Muscle of back (tissue), 11 donors: ENCODE data around the gene DOCK9. TPM values are rescaled to one million over a fixed set of nuclear protein-coding genes. Genes with fewer than 3 reads are reported as not detected.
A peak's percentile ranks its signal among the peaks of the same experiment; 100 is the strongest.

ENCODE experiments used
- DNase-seq, 3 donors: peaks; one replicate each; pipeline versions ENCODE4 v3.0.0 to v3.0.0-alpha.2; 2013
- polyA plus RNA-seq, 10 donors: library from polyadenylated mRNA; unstranded; fragments of 120-200 nt; gene quantifications; one replicate each; pipeline ENCODE4 v1.2.1, GENCODE V29; 2013; ENCODE audit not compliant: insufficient read length in 10 of 10

DOCK9 gene
- polyA plus RNA-seq, 10 donors = 71.2 to 160 (median 102) TPM

DNA sequence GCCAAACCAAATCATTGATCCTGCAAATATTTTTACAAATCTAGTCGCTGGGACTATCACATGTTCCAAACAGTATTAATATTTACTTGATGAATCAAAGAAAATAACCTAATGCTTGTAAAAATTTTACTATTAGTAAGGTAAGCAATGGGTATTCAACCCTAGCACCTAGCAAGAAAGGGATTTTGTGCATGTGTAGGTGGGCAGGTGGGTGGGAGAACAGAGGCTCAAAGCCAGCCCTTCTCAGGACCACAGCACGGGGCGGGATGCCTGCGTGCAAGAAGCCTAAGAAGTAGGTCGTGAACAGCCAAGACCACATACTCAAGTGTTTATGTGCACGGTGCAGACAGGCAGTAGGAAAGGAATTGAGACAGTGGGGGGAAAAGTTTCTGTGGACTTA is 26.6 kb downstream of the DOCK9 start:
- DNase-seq = no peak

- DNase-seq = no peak
Observed at GRCh38 chr13:98950705-98951104, 27.2 kb downstream of the DOCK9 start.

DNA sequence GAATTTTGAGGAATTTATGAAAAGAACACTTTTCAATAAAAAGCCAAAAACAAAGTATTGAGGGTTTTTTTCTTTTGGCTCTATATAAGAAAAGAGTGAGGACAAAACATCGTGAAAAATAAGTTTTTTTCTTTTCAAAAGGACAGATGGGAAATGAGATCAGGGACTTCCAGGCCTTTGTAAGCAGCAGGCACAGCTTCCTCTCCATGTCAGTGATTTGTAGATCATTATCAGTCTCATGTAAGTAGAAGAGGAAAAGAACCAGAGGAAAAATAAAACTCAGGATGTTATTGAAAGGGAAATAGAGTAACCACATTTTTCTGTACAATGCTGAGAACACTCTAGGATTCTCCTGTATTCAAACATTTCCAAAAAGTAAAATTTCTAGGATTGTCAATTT is 29.9 kb downstream of the DOCK9 start:
- no peak for DNase-seq

GRCh38 chr13:98945863-98946605 is 31.8 kb downstream of the DOCK9 start:
- no peak for DNase-seq

DNA sequence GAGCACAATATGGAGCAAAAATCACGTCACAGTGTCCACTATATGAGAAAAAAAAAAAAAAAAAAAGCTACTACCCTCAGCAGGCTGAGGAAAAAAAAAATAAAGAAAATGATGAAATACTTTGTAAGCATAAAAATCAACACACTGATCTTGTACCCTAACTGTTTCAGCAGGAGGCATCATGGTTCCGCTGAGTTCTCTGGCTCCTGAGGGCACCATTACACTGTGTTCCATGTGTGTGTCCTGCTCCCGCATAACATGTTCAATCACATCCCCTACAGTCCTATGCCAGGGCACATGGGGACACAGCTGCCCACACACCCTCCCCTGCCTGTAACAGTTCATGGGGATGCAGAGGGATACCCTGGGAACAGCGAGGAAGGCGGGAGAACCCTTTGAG is 33.5 kb downstream of the DOCK9 start:
- no peak for DNase-seq

- no peak for DNase-seq
Observed at GRCh38 chr13:98942997-98943396, 34.9 kb downstream of the DOCK9 start.

GRCh38 chr13:98942485-98942884 is 35.4 kb downstream of the DOCK9 start:
- DNase-seq = no peak

DNA sequence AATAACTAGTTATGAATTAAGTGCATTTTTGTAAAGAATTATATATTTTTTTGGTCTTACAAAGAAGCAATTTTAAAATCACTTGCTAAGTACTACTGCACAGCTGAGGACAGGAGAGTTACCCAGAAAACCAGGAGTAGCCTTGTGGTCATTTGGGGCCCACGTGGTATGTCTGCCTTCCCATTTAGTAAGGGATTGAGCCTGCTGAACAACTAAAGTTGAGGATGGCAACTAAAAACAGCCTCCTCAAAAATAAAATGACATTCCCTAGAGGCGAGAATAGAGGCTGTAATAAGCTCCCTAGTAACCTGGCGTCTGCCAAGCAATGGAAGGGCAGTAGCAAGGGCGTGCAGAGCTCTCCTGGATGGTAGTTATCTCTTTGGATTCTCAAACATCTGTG is 36.3 kb downstream of the DOCK9 start:
- no peak for DNase-seq

GRCh38 chr13:98941126-98941525 is 36.7 kb downstream of the DOCK9 start:
- no peak for DNase-seq

- no peak for DNase-seq
Observed at GRCh38 chr13:98940325-98941001, 37.4 kb downstream of the DOCK9 start.

DNA sequence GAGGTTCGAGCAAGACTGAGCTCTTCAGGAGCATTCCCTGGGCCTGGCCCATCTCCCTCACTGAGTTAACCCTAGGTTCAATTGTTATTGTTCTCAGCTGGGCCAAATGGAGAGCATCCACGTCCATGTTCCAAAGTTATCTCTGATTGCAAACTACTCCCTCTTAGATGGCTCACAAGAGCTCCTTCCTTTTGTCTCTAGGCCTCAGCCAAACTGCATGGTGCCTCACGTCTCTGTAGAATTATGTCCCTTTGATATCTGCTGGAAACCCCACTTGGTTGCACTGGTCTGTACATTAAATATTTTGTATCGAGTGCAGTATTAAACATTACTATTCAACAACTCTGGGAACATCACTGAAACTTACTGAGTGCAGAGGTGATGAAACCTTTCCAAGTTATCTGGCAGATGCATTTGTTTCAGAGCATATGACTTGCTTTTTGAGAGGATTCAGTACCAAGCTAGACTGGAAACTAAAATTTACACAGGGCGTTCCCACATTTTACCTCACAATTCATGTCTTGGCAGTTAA is 38.1 kb downstream of the DOCK9 start:
- DNase-seq = peak; percentile 67 to 93 (median 86)

DNA sequence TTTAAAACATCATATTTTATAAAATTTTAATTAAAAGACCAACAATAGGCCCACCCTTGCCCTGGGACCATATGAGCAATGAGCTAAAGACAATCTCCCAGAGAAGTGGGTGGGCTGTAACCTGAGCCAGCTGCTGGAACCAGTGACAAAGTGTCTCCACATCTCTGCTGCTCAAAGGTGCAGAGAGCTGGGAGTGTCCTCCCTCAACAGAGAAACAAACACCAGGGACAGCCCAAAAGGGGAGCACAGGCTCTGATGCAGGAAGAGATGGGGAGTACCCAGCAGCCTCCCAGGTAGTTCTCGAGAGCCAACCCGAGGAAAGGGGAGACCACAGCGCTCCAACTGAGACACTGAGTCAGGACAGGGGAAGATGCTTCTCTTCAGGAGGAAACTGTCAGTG is 39.1 kb downstream of the DOCK9 start:
- peak in 1 of 3 donors; percentile 60 for DNase-seq

GRCh38 chr13:98937911-98938381 is 39.9 kb downstream of the DOCK9 start:
- DNase-seq = peak in 1 of 3 donors; percentile 57

DNA sequence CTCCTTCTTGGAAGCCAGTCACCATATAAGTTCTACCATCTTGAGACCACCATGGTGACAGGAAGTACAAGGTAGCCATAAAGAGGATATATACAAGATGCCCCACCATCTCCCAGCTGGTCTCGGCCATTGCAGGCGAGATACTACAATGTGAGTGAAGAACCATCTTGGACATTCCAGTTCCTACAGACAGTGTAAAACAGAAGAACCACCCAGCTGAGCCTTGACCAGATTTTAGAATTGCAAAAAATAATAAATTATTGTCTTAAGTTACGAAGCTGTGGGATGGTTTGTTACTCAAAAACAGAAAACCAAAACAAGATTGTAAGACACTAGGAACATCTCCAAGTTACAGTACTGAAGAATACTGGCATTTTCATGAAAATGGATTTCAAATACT is 43.6 kb downstream of the DOCK9 start:
- DNase-seq = no peak

DNA sequence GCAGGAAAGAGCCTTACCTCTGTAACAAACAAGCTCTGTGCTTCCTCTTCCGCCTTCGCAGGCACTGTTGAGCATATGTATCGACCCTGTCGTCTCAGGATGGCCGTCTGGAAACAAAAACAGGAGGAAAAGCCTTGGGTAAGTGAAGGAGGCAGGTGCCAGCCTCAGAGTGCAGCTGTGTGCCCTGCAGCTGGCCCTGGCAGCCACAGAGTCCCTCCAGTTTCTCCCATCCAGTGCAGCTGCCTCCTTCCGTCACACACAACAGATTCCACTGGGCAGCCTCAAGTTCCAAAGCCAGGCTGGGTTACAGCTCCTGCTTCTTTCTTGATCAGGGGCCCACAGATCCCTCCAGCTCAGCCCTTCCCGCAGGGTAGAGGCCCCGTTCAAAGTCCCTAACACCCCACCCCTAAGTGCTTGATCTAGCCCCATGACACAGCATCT is 47.7 kb downstream of the DOCK9 start:
- DNase-seq = peak; percentile 79 to 87 (median 84)

DNA sequence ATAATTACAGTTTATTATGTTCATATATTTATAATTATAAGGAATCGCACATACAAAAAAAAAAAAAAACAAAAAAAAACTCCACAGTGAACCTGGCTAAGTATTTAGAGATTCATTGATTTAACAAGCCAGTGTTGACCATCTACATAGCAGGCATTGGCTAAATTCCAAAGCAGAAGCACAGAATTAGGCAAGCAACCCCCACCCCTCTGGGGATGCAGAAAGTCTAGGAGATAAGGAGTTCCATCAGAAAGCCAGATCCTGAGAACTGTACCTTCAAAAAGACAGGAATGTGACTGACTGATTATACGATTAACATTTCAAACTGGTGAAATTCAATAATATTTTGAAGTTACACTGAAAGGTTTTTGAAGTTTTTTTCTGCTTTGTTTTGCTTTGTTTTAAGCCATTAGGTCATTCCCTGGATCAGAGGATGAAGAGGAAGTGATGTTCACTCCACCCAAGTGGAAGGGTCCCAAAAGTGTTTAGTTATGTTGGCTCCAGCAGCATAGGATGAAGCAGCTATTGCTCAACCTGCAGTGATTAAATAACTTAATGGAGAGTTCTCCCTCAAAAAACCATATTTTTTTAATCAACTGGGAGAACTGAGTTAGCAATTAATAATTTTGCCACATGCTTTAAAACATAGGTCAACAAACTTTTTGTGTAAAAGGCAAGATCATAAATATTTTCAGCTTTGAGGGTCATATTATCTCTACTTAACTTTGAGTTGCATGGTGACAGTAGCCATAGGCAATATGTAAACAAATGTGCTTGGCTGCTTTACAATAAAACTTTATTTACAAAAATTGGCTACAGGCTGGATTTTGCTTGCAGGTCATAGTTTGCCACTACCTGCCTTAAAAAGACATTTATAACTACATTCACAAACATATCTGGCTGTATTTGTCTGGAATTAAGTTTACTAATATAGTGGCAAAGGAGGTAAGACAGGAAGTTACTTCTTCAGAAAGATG is 49.6 kb downstream of the DOCK9 start:
- DNase-seq = peak; percentile 76 to 93 (median 88)

DNA sequence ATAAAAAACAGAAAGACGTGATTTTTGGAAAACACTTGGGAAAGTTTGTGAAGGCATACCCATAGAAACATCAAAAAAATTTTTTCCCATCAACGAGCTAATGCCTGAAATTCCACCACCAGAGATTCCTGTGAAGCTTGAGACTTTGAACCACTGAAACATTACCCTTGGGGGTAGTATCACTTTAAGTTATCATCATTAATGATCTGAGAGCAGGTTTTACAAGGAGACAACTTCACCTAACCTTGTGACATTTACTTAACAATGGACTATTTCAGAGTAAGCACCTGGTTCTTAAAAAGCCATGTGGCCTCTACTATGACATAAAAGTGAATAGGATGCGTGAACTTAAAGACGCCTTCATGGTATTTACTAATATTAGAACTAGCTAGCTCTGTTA is 51.9 kb downstream of the DOCK9 start:
- no peak for DNase-seq

DNA sequence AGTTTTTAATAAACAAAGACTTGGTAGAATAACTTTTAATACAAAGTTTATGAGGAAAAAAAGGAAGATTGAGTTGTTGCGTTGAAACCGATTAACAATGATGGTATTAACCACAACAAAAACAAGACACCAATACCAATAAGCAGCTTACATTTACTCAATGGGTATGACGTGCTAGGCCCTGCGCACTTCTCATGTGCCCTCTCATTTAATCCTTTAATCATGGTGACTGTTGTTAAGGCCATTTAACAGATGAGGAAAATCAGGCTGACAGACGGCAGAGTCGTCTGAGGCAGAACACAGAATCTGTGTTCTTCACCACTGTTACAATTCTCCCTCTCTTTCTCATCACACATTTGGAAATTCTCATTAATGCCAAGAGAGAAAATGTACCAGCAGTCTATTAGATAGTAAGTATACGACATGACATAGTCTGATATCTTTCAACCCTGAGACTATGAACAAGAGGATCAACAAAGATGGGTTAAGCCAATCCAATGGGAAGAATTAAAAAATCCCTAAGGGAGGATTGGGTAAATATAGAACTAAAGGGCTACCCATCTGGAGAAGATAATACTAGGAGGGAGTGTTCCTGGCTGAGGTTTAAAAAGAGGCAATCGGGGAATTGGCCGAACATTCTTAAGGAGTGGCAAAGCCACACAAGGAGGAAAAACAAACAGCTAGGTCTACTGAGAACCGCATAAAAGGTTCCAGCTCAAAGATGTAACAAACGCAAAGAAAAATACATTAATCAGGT is 54.0 kb downstream of the DOCK9 start:
- no peak for DNase-seq

DNA sequence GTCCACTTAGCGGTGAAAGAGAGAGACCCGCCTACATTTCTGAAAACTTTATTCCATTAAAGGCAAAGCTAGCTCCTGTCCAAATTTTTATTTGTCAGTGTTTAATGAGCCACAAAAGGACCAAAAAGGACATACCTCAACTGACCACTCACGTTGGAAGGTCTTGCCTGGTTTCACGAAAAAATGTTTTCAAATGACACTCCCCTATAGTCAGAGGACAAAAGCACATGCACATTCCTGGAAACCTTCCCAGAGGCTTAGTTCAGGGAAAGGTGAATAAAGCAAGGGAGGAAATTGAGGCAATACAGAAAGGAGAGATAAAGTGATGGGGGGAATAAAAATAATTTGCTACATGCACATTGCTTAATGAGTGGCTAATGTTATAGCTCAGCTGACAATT is 55.6 kb downstream of the DOCK9 start:
- no peak for DNase-seq

GRCh38 chr13:98921786-98922185 is 56.1 kb downstream of the DOCK9 start:
- no peak for DNase-seq

- DNase-seq = no peak
Observed at GRCh38 chr13:98921015-98921580, 56.8 kb downstream of the DOCK9 start.
